RWPE2 (cell line): Measurements from ENCODE around the gene PGF.

ENCODE experiments used
- ATAC-seq: fragments of 200-7000 bp; cut with Tn5 transposase; 3 replicates; pipeline ENCODE4 v1.9.1; 2021; ENCODE audit warnings: low read depth
- DNase-seq: peaks from one replicate; pipeline ENCODE4 v3.0.0-alpha.2; 2020; ENCODE audit warnings: low spot score
- H3K27ac ChIP-seq: fragments of 450-650 bp; 2 replicates; pipeline ENCODE4 v1.5.1; 2017; ENCODE audit warnings: mild to moderate bottlenecking; ENCODE audit not compliant: poor library complexity, severe bottlenecking
- H3K27me3 ChIP-seq: fragments of 250-450 bp; sonication (Bioruptor Pico); 2 replicates; pipeline ENCODE4 v1.5.1; 2021; ENCODE audit warnings: mild to moderate bottlenecking, moderate library complexity; ENCODE audit not compliant: insufficient read depth, poor library complexity, severe bottlenecking
- H3K36me3 ChIP-seq: fragments of 250-450 bp; sonication (Bioruptor Pico); 2 replicates; pipeline ENCODE4 v1.5.1; 2020; ENCODE audit warnings: low read depth, mild to moderate bottlenecking, moderate library complexity
- H3K4me1 ChIP-seq: fragments of 250-450 bp; sonication (Bioruptor Pico); 2 replicates; pipeline ENCODE4 v1.5.1; 2021; ENCODE audit warnings: mild to moderate bottlenecking, moderate library complexity; ENCODE audit not compliant: insufficient read depth, poor library complexity, severe bottlenecking
- H3K4me3 ChIP-seq: fragments of 250-450 bp; sonication (Bioruptor Pico); 2 replicates; pipeline ENCODE4 v1.5.1; 2021; ENCODE audit warnings: mild to moderate bottlenecking, moderate library complexity; ENCODE audit not compliant: severe bottlenecking
- H3K9me3 ChIP-seq: fragments of 250-450 bp; sonication (Bioruptor Pico); 2 replicates; pipeline ENCODE4 v1.5.1; 2021; ENCODE audit warnings: mild to moderate bottlenecking, moderate library complexity; ENCODE audit not compliant: severe bottlenecking
- TF ChIP-seq, protein P1 (sequence below): fragments of 450-650 bp; IDR thresholded peaks from one replicate; pipeline ENCODE4 v1.5.1; 2017; ENCODE audit warnings: mild to moderate bottlenecking, moderate library complexity; ENCODE audit not compliant: poor library complexity, severe bottlenecking

The PGF gene

GRCh38 chr14:74891870-74892269 lies 63.5 kb downstream of the PGF start:
- Histone ChIP-seq H3K27me3 (no peaks in the 10 kb centered on the region), H3K9me3 (no peaks in the 10 kb centered on the region), H3K27ac (no peak overlapping the region), H3K4me1 (peaks cover 20% of the 10 kb centered on the region), H3K4me3 (no peak overlapping the region), H3K36me3 (peaks cover 94% of the 10 kb centered on the region)
- no peak for ATAC-seq
- DNase-seq = no peak
- TF ChIP-seq, protein P1, sequence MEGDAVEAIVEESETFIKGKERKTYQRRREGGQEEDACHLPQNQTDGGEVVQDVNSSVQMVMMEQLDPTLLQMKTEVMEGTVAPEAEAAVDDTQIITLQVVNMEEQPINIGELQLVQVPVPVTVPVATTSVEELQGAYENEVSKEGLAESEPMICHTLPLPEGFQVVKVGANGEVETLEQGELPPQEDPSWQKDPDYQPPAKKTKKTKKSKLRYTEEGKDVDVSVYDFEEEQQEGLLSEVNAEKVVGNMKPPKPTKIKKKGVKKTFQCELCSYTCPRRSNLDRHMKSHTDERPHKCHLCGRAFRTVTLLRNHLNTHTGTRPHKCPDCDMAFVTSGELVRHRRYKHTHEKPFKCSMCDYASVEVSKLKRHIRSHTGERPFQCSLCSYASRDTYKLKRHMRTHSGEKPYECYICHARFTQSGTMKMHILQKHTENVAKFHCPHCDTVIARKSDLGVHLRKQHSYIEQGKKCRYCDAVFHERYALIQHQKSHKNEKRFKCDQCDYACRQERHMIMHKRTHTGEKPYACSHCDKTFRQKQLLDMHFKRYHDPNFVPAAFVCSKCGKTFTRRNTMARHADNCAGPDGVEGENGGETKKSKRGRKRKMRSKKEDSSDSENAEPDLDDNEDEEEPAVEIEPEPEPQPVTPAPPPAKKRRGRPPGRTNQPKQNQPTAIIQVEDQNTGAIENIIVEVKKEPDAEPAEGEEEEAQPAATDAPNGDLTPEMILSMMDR = no peak
